PC-3 (cell line): Measurements from ENCODE around the gene JAML.

Source experiments
- EZH2 ChIP-seq: fragments of 300-600 bp; sonication (generic); IDR thresholded peaks from one replicate; pipeline ENCODE4 v1.6.1; 2017; ENCODE audit warnings: antibody characterized with exemption, mild to moderate bottlenecking, low read length; ENCODE audit not compliant: unreplicated experiment
- EZH2phosphoT487 ChIP-seq: fragments of 300-600 bp; sonication (generic); IDR thresholded peaks from 2 replicates; pipeline ENCODE4 v1.6.1; 2018; ENCODE audit warnings: mild to moderate bottlenecking, antibody characterized with exemption, low read length, borderline replicate concordance
- TF ChIP-seq, protein P1 (sequence below): fragments of 300-600 bp; sonication (generic); conservative IDR thresholded peaks from 2 replicates; pipeline ENCODE4 v1.5.1; 2017; ENCODE audit warnings: antibody characterized with exemption, low read depth, mild to moderate bottlenecking, low read length

DNA sequence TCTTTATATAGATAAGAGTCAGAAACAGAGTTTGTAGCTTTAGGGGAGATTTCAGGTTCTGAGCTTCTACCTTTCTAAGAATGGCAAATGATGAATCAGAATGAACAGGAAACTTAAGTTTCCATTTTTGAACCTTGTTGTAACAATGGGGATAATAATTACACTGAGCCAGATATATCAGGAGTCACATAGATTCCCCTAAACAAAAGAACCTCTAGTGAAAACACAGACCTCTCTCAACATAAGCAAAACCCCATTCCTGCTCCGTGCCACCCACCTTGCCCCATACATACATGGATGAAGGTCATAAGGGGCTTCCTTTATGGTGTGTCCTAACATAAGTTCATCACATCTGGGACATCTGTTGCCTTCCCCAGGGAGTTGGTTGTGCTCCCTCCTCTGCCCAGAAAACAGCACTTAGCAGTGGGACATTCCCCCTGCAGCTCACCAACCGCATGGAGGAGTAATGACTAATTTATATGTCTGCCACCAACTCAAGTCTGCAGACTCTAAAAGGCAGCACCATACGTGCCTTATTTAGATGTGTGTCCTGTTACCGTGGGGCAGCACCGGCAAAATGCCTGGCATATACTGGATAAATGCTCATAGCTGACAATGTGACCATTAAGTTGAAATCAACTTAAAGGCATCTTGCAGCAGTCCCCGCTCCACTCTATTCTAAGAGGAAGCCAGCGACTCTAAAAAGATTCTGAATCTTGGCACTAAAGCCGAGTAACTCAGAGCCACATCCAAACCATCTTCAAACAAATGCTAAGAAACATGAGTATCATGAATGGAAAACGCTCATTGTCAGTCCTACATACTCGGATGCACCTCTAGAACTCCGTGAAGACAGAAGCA, 8.0 kb downstream of the JAML start:
- TF ChIP-seq, protein P1, sequence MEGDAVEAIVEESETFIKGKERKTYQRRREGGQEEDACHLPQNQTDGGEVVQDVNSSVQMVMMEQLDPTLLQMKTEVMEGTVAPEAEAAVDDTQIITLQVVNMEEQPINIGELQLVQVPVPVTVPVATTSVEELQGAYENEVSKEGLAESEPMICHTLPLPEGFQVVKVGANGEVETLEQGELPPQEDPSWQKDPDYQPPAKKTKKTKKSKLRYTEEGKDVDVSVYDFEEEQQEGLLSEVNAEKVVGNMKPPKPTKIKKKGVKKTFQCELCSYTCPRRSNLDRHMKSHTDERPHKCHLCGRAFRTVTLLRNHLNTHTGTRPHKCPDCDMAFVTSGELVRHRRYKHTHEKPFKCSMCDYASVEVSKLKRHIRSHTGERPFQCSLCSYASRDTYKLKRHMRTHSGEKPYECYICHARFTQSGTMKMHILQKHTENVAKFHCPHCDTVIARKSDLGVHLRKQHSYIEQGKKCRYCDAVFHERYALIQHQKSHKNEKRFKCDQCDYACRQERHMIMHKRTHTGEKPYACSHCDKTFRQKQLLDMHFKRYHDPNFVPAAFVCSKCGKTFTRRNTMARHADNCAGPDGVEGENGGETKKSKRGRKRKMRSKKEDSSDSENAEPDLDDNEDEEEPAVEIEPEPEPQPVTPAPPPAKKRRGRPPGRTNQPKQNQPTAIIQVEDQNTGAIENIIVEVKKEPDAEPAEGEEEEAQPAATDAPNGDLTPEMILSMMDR, result no peak
- TF ChIP-seq EZH2phosphoT487 (no peak), EZH2 (no peak)
